Astrocyte of the spinal cord (primary cell): ENCODE measurements around the gene RBM12.
"Not testable (repeated sequence)": the region's sequence is repeated elsewhere in the genome, so short reads cannot be mapped to it uniquely, and the experiment has no call there.

ENCODE experiments used
- DNase-seq: peaks from one replicate; pipeline ENCODE4 v3.0.0; 2011; ENCODE audit warnings: low read depth, low spot score
- H3K4me3 ChIP-seq: 2 replicates; pipeline ENCODE4 v1.5.1; 2011; ENCODE audit warnings: low read depth, mild to moderate bottlenecking, low read length, moderate library complexity
- CTCF ChIP-seq: IDR thresholded peaks from 2 replicates; pipeline ENCODE4 v1.5.1; 2012; ENCODE audit warnings: low read depth, mild to moderate bottlenecking, low read length, inconsistent platforms
- in situ Hi-C: cut with HindIII; loops from 2 replicates; pipeline ENCODE4 v1.10.0; 2017; ENCODE audit warnings: low sequenced_read_pairs

RBM12 gene

GRCh38 chr20:35697696-35698297 lies 33.1 kb upstream of the RBM12 start:
- TF ChIP-seq CTCF, result no peak
- H3K4me3 ChIP-seq, result peak overlapping the region; percentile 91
- DNase-seq, result no peak

GRCh38 chr20:35695978-35696377 lies 31.3 kb upstream of the RBM12 start:
- in situ Hi-C loops, result no loop called here
- no peak for TF ChIP-seq CTCF
- no peak overlapping the region for H3K4me3 ChIP-seq
- no peak for DNase-seq

More at GRCh38 chr20:35697696-35698297, 33.1 kb upstream of the RBM12 start:
- in situ Hi-C loops, result no loop called here

- in situ Hi-C loops, result no loop called here
- no peak overlapping the region for H3K4me3 ChIP-seq
- DNase-seq, result no peak
- no peak for TF ChIP-seq CTCF
Measured at GRCh38 chr20:35695245-35695749, 30.6 kb upstream of the RBM12 start.

GRCh38 chr20:35690265-35690664 lies 25.6 kb upstream of the RBM12 start:
- H3K4me3 ChIP-seq, result no peak overlapping the region
- DNase-seq, result no peak
- in situ Hi-C loops, result no loop called here
- no peak for TF ChIP-seq CTCF

GRCh38 chr20:35686872-35687271 lies 22.2 kb upstream of the RBM12 start:
- peak; percentile 24 for TF ChIP-seq CTCF
- DNase-seq, in situ Hi-C loops, H3K4me3 ChIP-seq: not testable (repeated sequence)

- DNase-seq, in situ Hi-C loops, H3K4me3 ChIP-seq: not testable (repeated sequence)
Measured at GRCh38 chr20:35685368-35685767, 20.7 kb upstream of the RBM12 start.

- TF ChIP-seq CTCF, result no peak
- in situ Hi-C loops, result no loop called here
- H3K4me3 ChIP-seq, result no peak overlapping the region
- DNase-seq, result no peak
Measured at GRCh38 chr20:35681960-35682359, 17.3 kb upstream of the RBM12 start.
